GM10248 (cell line): ENCODE results near the gene GPR15.

Experiments used
- CTCF ChIA-PET: fragments of 300-600 bp; sonication (Branson Sonifier 250); formaldehyde crosslinking; extraction: SDS; loops from one replicate; lab custom pipeline; 2021; ENCODE audit warnings: antibody characterized with exemption; lab: Yijun Ruan, JAX
- POLR2A ChIA-PET: fragments of 350-650 bp; sonication (Branson Sonifier 250); formaldehyde crosslinking; extraction: SDS; loops from one replicate; lab custom pipeline; 2020; ENCODE audit warnings: antibody characterized with exemption; lab: Yijun Ruan, JAX
- DNase-seq: peaks from one replicate; pipeline ENCODE4 v3.0.0; 2012; ENCODE audit errors: extremely low spot score
- TF ChIP-seq, protein P1 (sequence below): IDR thresholded peaks from 2 replicates; pipeline ENCODE4 v1.5.1; 2012; ENCODE audit warnings: mild to moderate bottlenecking, low read depth; ENCODE audit errors: extremely low read depth, missing control alignments, control extremely low read depth

Gene GPR15

DNA sequence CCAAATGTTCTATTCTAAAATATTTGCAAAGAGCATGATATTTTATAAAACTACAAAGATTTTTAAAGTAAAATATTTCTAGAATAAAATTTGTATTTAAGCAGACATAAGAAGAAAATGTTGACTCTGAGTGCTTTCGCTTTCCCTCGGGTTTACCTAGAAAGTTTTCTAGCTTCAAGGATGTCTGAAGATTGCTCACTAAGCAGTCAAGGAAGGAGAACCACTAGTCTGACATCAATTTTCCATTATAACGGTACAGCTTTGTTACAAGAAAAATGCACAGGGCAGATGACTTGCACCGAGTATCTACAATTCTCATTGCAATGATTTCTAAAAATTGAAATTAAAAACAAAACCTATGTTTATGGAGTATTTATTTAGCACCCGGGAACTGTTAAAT is 14.2 kb downstream of the GPR15 start:
- DNase-seq = peak; percentile 35
- TF ChIP-seq, protein P1, sequence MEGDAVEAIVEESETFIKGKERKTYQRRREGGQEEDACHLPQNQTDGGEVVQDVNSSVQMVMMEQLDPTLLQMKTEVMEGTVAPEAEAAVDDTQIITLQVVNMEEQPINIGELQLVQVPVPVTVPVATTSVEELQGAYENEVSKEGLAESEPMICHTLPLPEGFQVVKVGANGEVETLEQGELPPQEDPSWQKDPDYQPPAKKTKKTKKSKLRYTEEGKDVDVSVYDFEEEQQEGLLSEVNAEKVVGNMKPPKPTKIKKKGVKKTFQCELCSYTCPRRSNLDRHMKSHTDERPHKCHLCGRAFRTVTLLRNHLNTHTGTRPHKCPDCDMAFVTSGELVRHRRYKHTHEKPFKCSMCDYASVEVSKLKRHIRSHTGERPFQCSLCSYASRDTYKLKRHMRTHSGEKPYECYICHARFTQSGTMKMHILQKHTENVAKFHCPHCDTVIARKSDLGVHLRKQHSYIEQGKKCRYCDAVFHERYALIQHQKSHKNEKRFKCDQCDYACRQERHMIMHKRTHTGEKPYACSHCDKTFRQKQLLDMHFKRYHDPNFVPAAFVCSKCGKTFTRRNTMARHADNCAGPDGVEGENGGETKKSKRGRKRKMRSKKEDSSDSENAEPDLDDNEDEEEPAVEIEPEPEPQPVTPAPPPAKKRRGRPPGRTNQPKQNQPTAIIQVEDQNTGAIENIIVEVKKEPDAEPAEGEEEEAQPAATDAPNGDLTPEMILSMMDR = no peak
- ChIA-PET POLR2A (interaction anchor here (0.9 kb wide), 2 partner anchors 10 to 15 kb away, joined by 3 read pairs; no protein-coding TSS in a partner anchor), CTCF (interaction anchor here (1.1 to 2.1 kb wide), 4 partner anchors 9 to 51 kb away, joined by 3 to 9 read pairs (median 4); no protein-coding TSS in a partner anchor)

DNA sequence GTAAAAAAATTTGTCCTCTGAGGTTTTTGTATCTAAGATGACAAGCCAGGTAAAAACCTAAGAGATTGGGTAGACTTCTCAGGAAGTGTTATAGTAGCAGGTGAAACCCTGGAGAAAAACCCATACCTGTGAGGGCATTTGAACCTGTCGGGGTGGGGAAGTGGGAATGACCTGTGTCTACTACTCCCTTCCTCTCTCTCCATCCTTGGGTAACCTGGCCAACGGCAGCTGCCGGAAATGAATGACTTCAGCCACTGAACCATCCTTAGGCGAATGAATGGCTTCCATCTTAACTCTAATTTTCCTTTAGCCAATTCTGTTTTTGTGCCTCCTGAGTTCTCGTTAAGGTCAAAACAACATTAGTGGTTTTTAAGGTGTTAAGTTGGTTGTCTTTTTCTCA is 16.8 kb downstream of the GPR15 start:
- TF ChIP-seq, protein P1 = no peak
- ChIA-PET POLR2A (interaction anchor here (1.2 kb wide), 1 partner anchor 12 kb away, joined by 4 read pairs; no protein-coding TSS in a partner anchor), CTCF (interaction anchor here (1.1 to 1.4 kb wide), 2 partner anchors 9 to 265 kb away, joined by 3 read pairs; no protein-coding TSS in a partner anchor)
- no peak for DNase-seq

DNA sequence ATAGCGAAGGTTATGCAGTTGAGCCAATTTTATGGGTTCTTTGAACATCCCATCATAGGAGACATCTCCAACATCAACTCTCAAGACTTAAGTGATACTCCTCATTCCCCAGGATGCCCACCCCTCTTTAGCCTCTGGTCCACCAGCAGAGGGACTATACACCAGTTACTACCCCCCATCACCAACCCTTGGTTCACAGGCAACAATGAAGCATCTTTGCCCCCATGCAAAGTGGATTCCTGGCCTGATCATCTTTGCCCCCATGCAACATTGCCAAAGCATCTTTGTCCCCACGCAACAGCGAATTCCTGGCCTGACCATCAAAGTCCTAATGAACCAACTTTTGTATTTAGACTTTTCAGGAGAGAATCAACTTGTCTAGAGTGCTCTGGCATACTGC is 19.1 kb downstream of the GPR15 start:
- POLR2A ChIA-PET = interaction anchor here (0.9 to 5.3 kb wide), 5 partner anchors 8 to 28 kb away, joined by 3 to 52 read pairs (median 4); partner anchors contain the start of gene CLDND1
- DNase-seq = no peak
- TF ChIP-seq, protein P1 = no peak
- CTCF ChIA-PET = interaction anchor here (0.9 to 5.3 kb wide), 7 partner anchors 9 to 47 kb away, joined by 4 to 27 read pairs (median 5); no protein-coding TSS in a partner anchor

DNA sequence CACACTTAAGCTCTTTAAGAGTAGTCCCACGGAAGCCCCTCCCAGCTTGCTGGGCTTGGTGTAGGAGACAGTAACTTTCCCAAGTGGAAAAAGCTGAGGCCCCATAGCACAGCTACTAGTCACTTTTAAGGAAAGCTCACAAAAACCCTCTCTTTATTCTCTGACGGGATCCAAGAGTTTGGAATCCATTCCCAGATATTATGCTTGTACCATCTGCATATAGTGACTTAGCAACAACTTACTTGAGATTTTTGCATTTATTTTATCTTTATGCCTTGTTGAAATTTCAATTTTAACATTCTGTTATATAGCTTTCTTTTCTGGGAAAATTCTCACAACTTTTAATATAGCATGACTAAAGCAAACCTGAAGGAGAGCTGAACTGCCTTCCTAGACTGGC is 19.5 kb downstream of the GPR15 start:
- no peak for DNase-seq
- TF ChIP-seq, protein P1 = no peak
- POLR2A ChIA-PET = interaction anchor here (0.9 to 5.3 kb wide), 5 partner anchors 9 to 28 kb away, joined by 3 to 52 read pairs (median 4); partner anchors contain the start of gene CLDND1
- CTCF ChIA-PET = interaction anchor here (0.9 to 5.3 kb wide), 6 partner anchors 9 to 46 kb away, joined by 4 to 27 read pairs (median 5); no protein-coding TSS in a partner anchor

DNA sequence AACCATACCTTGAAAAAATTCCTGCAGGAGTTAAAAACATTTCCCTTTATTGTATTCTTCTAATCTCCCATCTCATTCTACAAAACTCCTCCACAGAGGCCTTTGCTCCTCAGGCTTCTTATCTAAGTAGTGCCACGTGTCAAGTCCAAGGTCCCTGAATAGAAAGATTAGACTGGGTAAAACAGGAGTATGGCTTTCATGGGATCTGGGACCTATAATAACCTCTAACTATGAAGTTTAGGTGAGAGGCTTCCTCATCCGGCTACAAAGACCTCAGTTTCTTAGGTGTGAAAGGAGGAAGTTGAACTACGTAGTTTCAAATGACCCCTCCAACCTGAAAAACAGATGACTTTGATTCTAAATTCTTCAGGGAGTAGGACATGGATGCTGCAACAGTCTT is 20.0 kb downstream of the GPR15 start:
- CTCF ChIA-PET = interaction anchor here (1.0 to 5.3 kb wide), 5 partner anchors 9 to 46 kb away, joined by 4 to 27 read pairs (median 5); no protein-coding TSS in a partner anchor
- TF ChIP-seq, protein P1 = no peak
- POLR2A ChIA-PET = interaction anchor here (1.1 to 5.3 kb wide), 4 partner anchors 9 to 29 kb away, joined by 3 to 52 read pairs (median 6); partner anchors contain the start of gene CLDND1
- no peak for DNase-seq

DNA sequence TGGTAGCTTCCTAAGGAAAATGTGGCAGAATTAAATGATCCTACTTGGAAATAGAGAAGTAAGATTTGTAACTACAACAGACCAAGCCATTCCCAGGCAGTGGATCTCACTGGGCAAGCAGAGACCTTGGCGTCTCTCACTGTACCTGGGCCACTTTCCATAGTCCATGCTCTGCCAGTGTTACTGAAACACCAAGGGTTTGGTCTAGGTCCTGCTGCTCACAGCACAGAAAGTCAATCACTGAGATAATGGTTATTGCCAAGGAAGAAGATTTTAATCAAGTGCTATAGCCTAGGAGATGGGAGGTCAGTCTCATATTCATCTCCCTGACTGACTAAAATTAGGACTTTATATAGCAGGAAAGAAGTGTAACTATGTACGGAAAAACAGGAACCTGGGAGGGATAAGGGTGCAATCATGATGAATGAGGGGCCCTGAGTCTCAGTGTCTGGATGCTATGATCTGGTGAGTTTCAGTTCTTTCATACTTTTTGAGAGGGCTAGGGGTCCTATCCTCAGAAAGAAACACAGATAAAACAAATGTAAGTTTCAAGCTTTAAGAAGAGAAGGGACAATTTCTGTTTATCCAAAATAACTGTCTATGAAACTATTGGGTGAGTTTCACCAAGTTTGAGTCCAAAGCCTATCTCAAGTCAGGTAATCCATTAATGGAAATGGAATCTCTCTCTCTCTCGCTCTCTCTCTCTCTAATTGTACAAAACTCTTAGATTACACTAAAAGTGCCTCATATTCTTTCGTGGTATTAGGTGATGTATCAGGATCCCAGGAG is 20.6 kb downstream of the GPR15 start:
- ChIA-PET CTCF (interaction anchor here (0.7 to 5.3 kb wide), 4 partner anchors 10 to 45 kb away, joined by 3 to 27 read pairs (median 4); no protein-coding TSS in a partner anchor), POLR2A (interaction anchor here (1.4 to 5.3 kb wide), 3 partner anchors 10 to 16 kb away, joined by 4 to 52 read pairs (median 6); no protein-coding TSS in a partner anchor)
- TF ChIP-seq, protein P1 = no peak
- no peak for DNase-seq
